Left lung (tissue), 10 donors: ENCODE data around the gene MXRA7. TPM values are rescaled to one million over a fixed set of nuclear protein-coding genes. Genes with fewer than 3 reads are reported as not detected.
"Not testable (repeated sequence)": the region's sequence is repeated elsewhere in the genome, so short reads cannot be mapped to it uniquely, and the experiment has no call there.

Experiments used
- ATAC-seq: fragments of 200-7000 bp; cut with Tn5 transposase; one replicate; pipeline ENCODE4 v1.9.1; 2020; ENCODE audit warnings: moderate library complexity
- DNase-seq, 4 donors: peaks; one replicate each; pipeline ENCODE4 v3.0.0-alpha.2; 2013 to 2020
- H3K27ac ChIP-seq, 2 donors: fragments of 200-600 bp; sonication (generic) in 1 of 2; one replicate each; pipeline versions ENCODE4 v1.5.0 to v1.8.0; 2020 to 2021
- H3K27me3 ChIP-seq, 2 donors: fragments of 200-600 bp; sonication (generic) in 1 of 2; one replicate each; pipeline versions ENCODE4 v1.5.0 to v1.8.0; 2020 to 2021
- H3K36me3 ChIP-seq, 2 donors: fragments of 200-600 bp; sonication (generic) in 1 of 2; one replicate each; pipeline versions ENCODE4 v1.5.0 to v1.8.0; 2020 to 2021
- H3K4me1 ChIP-seq, 2 donors: fragments of 200-600 bp; one replicate each; pipeline ENCODE4 v1.8.0; 2021
- H3K4me3 ChIP-seq, 2 donors: fragments of 200-600 bp; sonication (generic) in 1 of 2; one replicate each; pipeline versions ENCODE4 v1.5.0 to v1.8.0; 2020 to 2021; ENCODE audit warnings: mild to moderate bottlenecking in 1 of 2
- H3K9me3 ChIP-seq, 2 donors: fragments of 200-600 bp; sonication (generic) in 1 of 2; one replicate each; pipeline versions ENCODE4 v1.5.0 to v1.8.0; 2020 to 2021
- CTCF ChIP-seq, 2 donors: fragments of 200-600 bp; sonication (generic) in 1 of 2; IDR thresholded peaks; one replicate each; pipeline versions ENCODE4 v1.5.0 to v1.8.0; 2021; ENCODE audit warnings: antibody characterized with exemption in 2 of 2
- intact Hi-C, 2 donors: fragments of 100-400 bp; cut with DNase I; formaldehyde crosslinking; loops; one replicate each; pipeline versions ENCODE4 v1.11.2 to v1.14.2; 2022
- polyA plus RNA-seq, 6 donors: library from polyadenylated mRNA; unstranded; fragments of 120-200 nt; gene quantifications; one replicate each; pipeline ENCODE4 v1.2.1, GENCODE V29; 2013; ENCODE audit not compliant: insufficient read length in 6 of 6
- total RNA-seq, 2 donors: library from RNA; stranded (reverse); fragmentation: NEBNext Ultra II Directional; extraction: Animal tissue kit (Norgen Biotek cat#: 25700); gene quantifications; one replicate each; pipeline ENCODE4 v1.2.1, GENCODE V29; 2021
- donor health status: DM: no; HTN: yes; CAD: no.
- donor health status: DM: no; HTN: no; CAD: no.

The MXRA7 gene
- total and polyA plus RNA-seq, 8 donors, result 71.5 to 211 (median 88.2) TPM

- intact Hi-C loops, result no loop called here
- no peak for TF ChIP-seq CTCF (IDR thresholded peaks at IDR 0.05)
- Histone ChIP-seq H3K4me1 (peaks cover 5 to 20% of the 10 kb centered on the region in 2 donors), H3K27me3 (no peaks in the 10 kb centered on the region), H3K36me3 (no peaks in the 10 kb centered on the region), H3K9me3 (no peaks in the 10 kb centered on the region), H3K4me3 (no peak overlapping the region), H3K27ac (peak overlapping the region in 1 of 2 donors; percentile 19)
- ATAC-seq (peak; percentile 54), DNase-seq (peak in 1 of 4 donors; percentile 67)
Observed at GRCh38 chr17:76641501-76641900, 69.3 kb downstream of the MXRA7 start.

- no peak for TF ChIP-seq CTCF (IDR thresholded peaks at IDR 0.05)
- intact Hi-C loops, result no loop called here
- Histone ChIP-seq H3K27me3 (no peaks in the 10 kb centered on the region), H3K27ac (peak overlapping the region in 1 of 2 donors; percentile 19), H3K4me1 (peaks cover 5 to 20% of the 10 kb centered on the region in 2 donors), H3K4me3 (no peak overlapping the region), H3K36me3 (no peaks in the 10 kb centered on the region), H3K9me3 (no peaks in the 10 kb centered on the region)
- ATAC-seq (no peak), DNase-seq (no peak)
Observed at GRCh38 chr17:76640550-76641380, 70.0 kb downstream of the MXRA7 start.

- peaks cover 0 to 20% of the 10 kb centered on the region in 2 donors for H3K4me1 ChIP-seq
- intact Hi-C loops, result no loop called here
- H3K36me3 ChIP-seq, result no peaks in the 10 kb centered on the region
- ATAC-seq (no peak), DNase-seq (no peak)
- H3K4me3 ChIP-seq, result no peak overlapping the region
- no peaks in the 10 kb centered on the region for H3K9me3 ChIP-seq
- H3K27me3 ChIP-seq, result no peaks in the 10 kb centered on the region
- no peak overlapping the region for H3K27ac ChIP-seq
- TF ChIP-seq CTCF (IDR thresholded peaks at IDR 0.05), result no peak
Observed at GRCh38 chr17:76638263-76638662, 72.5 kb downstream of the MXRA7 start.

- H3K4me3 ChIP-seq, H3K36me3 ChIP-seq, DNase-seq, H3K27ac ChIP-seq, H3K9me3 ChIP-seq, ATAC-seq, H3K27me3 ChIP-seq, intact Hi-C loops: not testable (repeated sequence)
- H3K4me1 ChIP-seq, result peaks cover 0 to 10% of the 10 kb centered on the region in 2 donors
Observed at GRCh38 chr17:76636486-76637206, 74.1 kb downstream of the MXRA7 start.

- no peak for DNase-seq
- intact Hi-C loops, result no loop called here
- Histone ChIP-seq H3K36me3 (no peaks in the 10 kb centered on the region), H3K4me1 (peaks cover 0 to 9% of the 10 kb centered on the region in 2 donors), H3K9me3 (no peaks in the 10 kb centered on the region), H3K27me3 (no peaks in the 10 kb centered on the region), H3K4me3 (no peak overlapping the region), H3K27ac (no peak overlapping the region)
- TF ChIP-seq CTCF (IDR thresholded peaks at IDR 0.05), result no peak
- ATAC-seq, result no peak
Observed at GRCh38 chr17:76635659-76636360, 75.0 kb downstream of the MXRA7 start.
